Measurements from ENCODE around the gene SMC1A. TPM values are rescaled to one million over a fixed set of nuclear protein-coding genes. Genes with fewer than 3 reads are reported as not detected.

The SMC1A gene
- total RNA-seq, 1 experiment from 2014 or later, result 102 TPM

GRCh38 chrX:53440101-53440500 lies 17.6 kb upstream of the SMC1A start:
- no peak overlapping the region for H3K27ac Mint-ChIP-seq (ENCODE audit: unreplicated experiment)
- peak overlapping the region; percentile 75 for H3K4me3 Mint-ChIP-seq (ENCODE audit: unreplicated experiment)
- intact Hi-C loops (cut with micrococcal nuclease; ENCODE audit: unreplicated experiment), result loop anchor here (2.0 kb wide), 1 partner anchor 17 kb away; the partner anchor contains the start of genes RIBC1 and SMC1A
- no peaks in the 10 kb centered on the region for H3K4me1 Mint-ChIP-seq (ENCODE audit: low read depth, unreplicated experiment)
- Histone ChIP-seq H3K27me3 (replicated peaks; ENCODE audit: control insufficient read depth, insufficient read depth, low read length) (no peaks in the 10 kb centered on the region), H3K9me3 (no peaks in the 10 kb centered on the region), H3K36me3 (ENCODE audit: control insufficient read depth, insufficient read depth, low read length) (no peaks in the 10 kb centered on the region), H3K4me1 (peaks cover under 1% of the 10 kb centered on the region; the same call in 1 of the 2 replicates), H3K4me3 (ENCODE audit: low read depth, low read length) (no peak overlapping the region)
- H3K36me3 Mint-ChIP-seq (ENCODE audit: insufficient read depth, unreplicated experiment), result no peaks in the 10 kb centered on the region
- TF ChIP-seq CTCF (IDR thresholded peaks at IDR 0.05; ENCODE audit: insufficient read depth in 1 of 2, low read depth in 1 of 2, low read length in 1 of 2, severe bottlenecking in 1 of 2, unreplicated experiment in 1 of 2), result no peak
- no peak for DNase-seq
- POLR2A ChIA-PET, result interaction anchor here (1.0 kb wide), 1 partner anchor 18 kb away, joined by 3 read pairs; the partner anchor contains the start of genes RIBC1 and SMC1A
- no TSS peak for BruUV-seq (replicated peaks)
- H3K9me3 Mint-ChIP-seq (ENCODE audit: unreplicated experiment), result no peaks in the 10 kb centered on the region
- H3K27me3 Mint-ChIP-seq (ENCODE audit: insufficient read depth, unreplicated experiment), result no peaks in the 10 kb centered on the region
- CTCF ChIA-PET, result no interaction called here

DNA sequence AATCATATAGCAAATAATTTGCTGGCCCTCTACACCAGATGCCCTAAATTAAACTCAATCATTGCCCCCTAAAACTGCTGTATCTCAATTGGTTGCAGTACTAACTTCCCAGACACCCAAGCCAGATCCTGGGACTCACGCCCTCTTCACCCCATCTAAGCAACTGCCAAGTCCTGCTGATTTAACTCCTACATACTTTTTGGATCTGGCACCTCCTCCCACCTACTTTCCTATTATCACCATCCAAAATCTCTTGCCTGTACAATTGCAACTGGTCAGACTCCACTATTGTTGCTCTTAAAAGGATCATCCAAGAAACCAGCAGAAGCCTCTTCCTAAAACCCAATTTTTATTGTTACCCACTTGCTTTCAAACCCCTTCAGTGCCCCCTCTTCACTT lies 16.4 kb upstream of the SMC1A start:
- POLR2A ChIA-PET, result no interaction called here
- CTCF ChIA-PET, result no interaction called here
- intact Hi-C loops (cut with micrococcal nuclease; ENCODE audit: unreplicated experiment), result no loop called here

GRCh38 chrX:53438174-53438831 lies 15.8 kb upstream of the SMC1A start:
- peaks cover 8% of the 10 kb centered on the region for H3K36me3 Mint-ChIP-seq (ENCODE audit: insufficient read depth, unreplicated experiment)
- ChIA-PET CTCF (no interaction called here), POLR2A (no interaction called here)
- H3K27me3 ChIP-seq (replicated peaks; ENCODE audit: control insufficient read depth, insufficient read depth, low read length), result no peaks in the 10 kb centered on the region
- H3K4me1 Mint-ChIP-seq (ENCODE audit: low read depth, unreplicated experiment), result peaks cover 7% of the 10 kb centered on the region
- no peaks in the 10 kb centered on the region for H3K27me3 Mint-ChIP-seq (ENCODE audit: insufficient read depth, unreplicated experiment)
- H3K4me1 ChIP-seq, result peaks cover 7% of the 10 kb centered on the region; the same call in 1 of the 2 replicates
- H3K9me3 ChIP-seq, result no peaks in the 10 kb centered on the region
- intact Hi-C loops (cut with micrococcal nuclease; ENCODE audit: unreplicated experiment), result no loop called here
- H3K4me3 Mint-ChIP-seq (ENCODE audit: unreplicated experiment), result no peak overlapping the region
- H3K4me3 ChIP-seq (ENCODE audit: low read depth, low read length), result no peak overlapping the region
- DNase-seq, result no peak
- no peak overlapping the region for H3K27ac Mint-ChIP-seq (ENCODE audit: unreplicated experiment)
- no peaks in the 10 kb centered on the region for H3K36me3 ChIP-seq (ENCODE audit: control insufficient read depth, insufficient read depth, low read length)
- H3K9me3 Mint-ChIP-seq (ENCODE audit: unreplicated experiment), result no peaks in the 10 kb centered on the region
- no peak for TF ChIP-seq CTCF (IDR thresholded peaks at IDR 0.05; ENCODE audit: insufficient read depth in 1 of 2, low read depth in 1 of 2, low read length in 1 of 2, severe bottlenecking in 1 of 2, unreplicated experiment in 1 of 2)
- BruUV-seq (replicated peaks), result no TSS peak

More for the DNA sequence above, 16.4 kb upstream of the SMC1A start:
- H3K4me1 Mint-ChIP-seq (ENCODE audit: low read depth, unreplicated experiment), result peaks cover 7% of the 10 kb centered on the region
- H3K4me3 Mint-ChIP-seq (ENCODE audit: unreplicated experiment), result no peak overlapping the region
- no peak for DNase-seq
- no peak for TF ChIP-seq CTCF (IDR thresholded peaks at IDR 0.05; ENCODE audit: insufficient read depth in 1 of 2, low read depth in 1 of 2, low read length in 1 of 2, severe bottlenecking in 1 of 2, unreplicated experiment in 1 of 2)
- H3K36me3 Mint-ChIP-seq (ENCODE audit: insufficient read depth, unreplicated experiment), result peaks cover 5% of the 10 kb centered on the region
- no peaks in the 10 kb centered on the region for H3K9me3 Mint-ChIP-seq (ENCODE audit: unreplicated experiment)
- Histone ChIP-seq H3K36me3 (ENCODE audit: control insufficient read depth, insufficient read depth, low read length) (no peaks in the 10 kb centered on the region), H3K27me3 (replicated peaks; ENCODE audit: control insufficient read depth, insufficient read depth, low read length) (no peaks in the 10 kb centered on the region), H3K4me1 (peaks cover 7% of the 10 kb centered on the region; the same call in 1 of the 2 replicates), H3K4me3 (ENCODE audit: low read depth, low read length) (no peak overlapping the region), H3K9me3 (no peaks in the 10 kb centered on the region)
- no peaks in the 10 kb centered on the region for H3K27me3 Mint-ChIP-seq (ENCODE audit: insufficient read depth, unreplicated experiment)
- BruUV-seq (replicated peaks), result no TSS peak
- H3K27ac Mint-ChIP-seq (ENCODE audit: unreplicated experiment), result no peak overlapping the region
